ENCODE data around the gene HOXA9. TPM values are rescaled to one million over a fixed set of nuclear protein-coding genes. Genes with fewer than 3 reads are reported as not detected.
A peak's percentile ranks its signal among the peaks of the same experiment; 100 is the strongest.

Gene HOXA9
- total RNA-seq, 1 experiment from 2014 or later = 8.7 TPM

DNA sequence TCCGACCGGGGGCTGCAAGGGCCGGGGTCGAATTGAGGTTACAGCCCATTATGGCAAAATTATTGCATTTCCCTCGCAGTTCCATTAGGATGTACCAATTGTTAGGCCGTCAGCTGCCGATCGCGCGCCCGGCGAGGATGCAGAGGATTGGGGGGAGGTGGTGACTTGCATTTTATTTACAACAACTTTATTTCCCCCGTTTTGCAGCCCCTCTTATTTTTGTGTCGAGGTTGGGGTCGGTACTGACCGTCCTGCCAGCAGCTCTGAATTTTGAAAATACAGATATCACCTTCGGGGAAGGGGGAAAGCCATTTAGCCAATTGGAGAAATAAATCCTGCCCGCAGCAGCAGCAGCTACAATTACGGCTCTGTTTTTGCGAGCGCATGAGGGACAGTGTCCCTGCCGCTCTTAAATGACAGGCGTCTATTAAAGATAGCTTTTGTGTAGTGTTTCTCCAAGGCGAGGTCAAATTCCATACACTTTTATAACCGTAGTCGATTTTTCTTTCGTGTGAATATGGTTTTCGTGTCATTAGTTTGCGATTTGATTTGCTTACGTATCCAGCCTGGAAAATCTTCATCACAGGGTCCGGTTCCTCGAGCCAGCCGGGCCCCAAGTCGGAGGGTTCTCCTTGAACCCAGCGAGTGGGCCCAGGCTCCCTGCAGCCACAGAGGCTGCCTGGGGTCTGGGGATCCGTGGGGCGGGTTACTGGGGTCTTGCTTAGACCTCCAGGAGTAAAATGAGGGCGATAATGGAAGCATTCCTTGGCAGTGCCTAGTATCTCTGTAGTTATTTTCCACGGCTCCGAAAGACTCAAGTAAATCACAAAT lies 21.2 kb downstream of the HOXA9 start:
- no peak for DNase-seq (ENCODE audit: low read depth)

DNA sequence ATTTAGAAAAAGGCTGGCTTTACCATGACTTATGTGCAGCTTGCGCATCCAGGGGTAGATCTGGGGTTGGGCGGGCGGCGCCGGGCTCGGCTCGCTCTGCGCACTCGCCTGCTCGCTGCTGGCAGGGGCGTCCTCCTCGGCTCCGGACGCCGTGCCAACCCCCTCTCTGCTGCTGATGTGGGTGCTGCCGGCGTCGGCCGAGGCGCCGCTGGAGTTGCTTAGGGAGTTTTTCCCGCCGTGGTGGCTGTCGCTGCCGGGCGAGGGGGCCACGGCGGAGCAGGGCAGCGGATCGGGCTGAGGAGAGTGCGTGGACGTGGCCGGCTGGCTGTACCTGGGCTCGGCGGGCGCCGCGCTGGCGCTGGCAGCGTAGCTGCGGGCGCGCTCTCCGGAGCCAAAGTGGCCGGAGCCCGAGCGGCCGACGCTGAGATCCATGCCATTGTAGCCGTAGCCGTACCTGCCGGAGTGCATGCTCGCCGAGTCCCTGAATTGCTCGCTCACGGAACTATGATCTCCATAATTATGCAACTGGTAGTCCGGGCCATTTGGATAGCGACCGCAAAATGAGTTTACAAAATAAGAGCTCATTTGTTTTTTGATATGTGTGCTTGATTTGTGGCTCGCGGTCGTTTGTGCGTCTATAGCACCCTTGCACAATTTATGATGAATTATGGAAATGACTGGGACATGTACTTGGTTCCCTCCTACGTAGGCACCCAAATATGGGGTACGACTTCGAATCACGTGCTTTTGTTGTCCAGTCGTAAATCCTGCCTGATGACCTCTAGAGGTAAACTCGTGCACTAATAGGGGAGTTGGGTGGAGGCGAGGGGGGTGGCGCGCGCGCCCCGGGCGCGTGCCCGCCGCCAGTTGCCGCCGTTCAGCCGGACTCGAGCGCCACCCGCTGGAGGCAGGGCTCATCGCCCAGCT lies 22.1 kb downstream of the HOXA9 start, which contains the start of gene HOXA5:
Gene HOXA5, minus strand, starts transcription at position 659 of the 927 bp plus-strand sequence. Its CDS starts 74 bp downstream, at position 585.
- peak; percentile 99 for DNase-seq (ENCODE audit: low read depth)

DNA sequence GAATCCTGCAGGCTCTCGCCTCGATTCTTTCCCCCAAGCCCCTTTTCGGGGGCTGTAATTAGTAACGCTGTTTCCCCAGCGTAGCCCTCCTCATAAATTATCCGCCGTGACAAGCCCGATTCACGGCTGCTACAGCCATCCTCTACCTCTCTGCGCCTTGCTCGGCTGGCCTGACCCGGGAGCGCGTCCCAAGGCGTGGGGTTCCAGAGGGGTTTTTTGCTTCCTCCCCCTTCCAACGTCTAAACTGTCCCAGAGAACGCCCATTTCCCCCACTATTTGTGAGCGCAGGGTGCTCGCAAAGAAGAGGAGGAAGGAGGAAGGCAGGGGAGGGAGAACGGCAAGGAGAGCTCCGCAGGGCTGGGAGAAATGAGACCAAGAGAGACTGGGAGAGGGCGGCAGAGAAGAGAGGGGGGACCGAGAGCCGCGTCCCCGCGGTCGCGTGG lies 22.7 kb downstream of the HOXA9 start:
- no peak for DNase-seq (ENCODE audit: low read depth)

DNA sequence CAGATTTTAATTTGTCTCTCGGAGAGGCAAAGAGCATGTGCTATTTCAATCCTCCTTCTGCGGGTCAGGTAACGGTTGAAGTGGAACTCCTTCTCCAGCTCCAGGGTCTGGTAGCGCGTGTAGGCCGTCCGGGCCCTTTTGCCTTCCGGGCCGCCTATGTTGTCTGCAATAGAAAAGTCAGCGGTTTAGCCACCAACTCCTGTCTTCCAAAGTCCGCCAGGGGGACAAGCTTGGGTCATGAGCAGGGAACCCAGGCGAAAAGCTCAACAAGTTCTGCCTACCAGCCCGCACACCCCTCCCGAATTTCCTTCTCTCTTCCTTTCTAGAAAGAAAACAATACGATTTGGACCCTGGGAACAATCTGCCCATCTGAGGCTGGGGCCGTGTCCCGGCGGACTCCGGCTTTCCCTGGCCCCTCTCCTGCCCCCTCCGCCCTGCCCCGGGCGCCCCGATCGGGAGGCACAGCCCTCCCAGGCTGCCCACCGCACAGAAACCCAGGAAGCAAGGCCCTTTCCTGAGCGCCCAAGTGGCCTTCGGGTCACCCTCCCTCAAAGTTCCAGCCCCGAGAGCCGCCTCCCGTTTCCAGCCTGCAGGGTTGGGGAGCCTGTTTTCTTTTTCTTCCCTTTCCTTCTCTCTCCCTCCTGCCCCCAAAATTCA lies 23.3 kb downstream of the HOXA9 start:
- peak; percentile 77 for DNase-seq (ENCODE audit: low read depth)

DNA sequence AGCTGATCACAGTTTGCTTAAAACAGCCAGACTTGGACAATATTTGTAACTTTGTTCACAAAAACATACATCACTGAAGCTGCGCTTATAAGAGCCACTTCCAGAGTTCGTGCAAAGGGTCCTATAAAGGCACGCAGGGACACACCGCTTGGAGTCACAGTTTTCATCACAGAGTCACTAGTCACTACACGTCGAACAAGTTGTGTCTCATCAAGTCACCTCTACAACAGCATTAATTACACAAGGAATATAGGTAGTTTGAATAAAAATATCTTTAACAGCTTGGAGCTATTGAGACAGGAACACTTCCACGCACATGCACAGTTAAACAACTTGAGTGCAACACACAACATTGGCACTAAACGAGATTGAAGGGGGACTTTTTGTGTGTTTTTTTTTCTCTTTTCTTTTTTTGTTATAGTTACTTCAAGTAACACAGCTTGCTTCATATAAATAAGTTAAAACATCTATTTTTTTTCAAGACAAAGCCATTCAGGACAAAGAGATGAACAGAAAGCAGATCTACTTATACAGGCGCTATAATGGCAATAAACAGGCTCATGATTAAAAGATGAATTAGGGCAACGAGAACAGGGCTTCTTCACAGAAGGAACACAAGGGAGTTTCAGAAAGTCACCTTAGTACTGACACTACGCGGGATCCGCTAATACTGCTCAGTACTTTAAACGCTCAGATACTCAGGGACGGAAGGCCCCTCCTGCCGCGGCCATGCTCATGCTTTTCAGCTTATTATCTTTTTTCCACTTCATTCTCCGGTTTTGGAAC lies 24.0 kb downstream of the HOXA9 start:
- DNase-seq (ENCODE audit: low read depth) = no peak

DNA sequence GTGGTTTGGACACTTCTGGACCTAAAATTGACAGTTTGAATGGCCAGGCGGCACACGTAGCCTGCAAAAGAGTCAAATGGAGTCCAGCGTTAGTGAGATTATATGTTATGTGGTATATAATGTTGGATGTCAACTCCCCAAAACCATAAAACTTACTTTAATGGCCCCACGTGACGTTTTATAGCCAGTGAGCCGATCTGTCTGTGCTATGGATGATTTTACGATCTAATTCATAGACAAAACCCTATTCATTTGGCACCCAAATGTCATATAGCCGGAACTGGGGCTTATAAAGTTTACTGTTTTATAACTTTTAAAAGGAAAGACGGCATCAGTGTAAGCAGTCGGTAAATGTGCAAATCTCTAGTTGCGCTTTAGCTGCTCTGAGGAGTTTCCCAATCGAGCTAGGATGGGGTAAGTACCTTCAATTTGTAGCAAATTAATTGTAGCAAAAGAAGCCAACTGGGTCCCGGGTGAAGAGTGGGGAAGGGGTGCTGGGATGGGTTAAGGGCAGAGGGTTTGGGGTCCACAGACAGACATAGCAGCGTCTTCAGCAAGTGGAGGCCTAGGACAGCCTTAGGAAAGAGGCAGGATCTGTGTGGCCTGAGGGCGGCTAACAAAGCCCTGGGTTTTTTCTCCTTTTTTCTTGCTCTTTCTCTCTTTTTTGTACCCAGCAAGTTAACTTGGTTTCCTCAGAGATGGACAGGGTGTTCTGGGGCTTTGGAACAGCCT lies 25.0 kb downstream of the HOXA9 start:
- DNase-seq (ENCODE audit: low read depth) = no peak

DNA sequence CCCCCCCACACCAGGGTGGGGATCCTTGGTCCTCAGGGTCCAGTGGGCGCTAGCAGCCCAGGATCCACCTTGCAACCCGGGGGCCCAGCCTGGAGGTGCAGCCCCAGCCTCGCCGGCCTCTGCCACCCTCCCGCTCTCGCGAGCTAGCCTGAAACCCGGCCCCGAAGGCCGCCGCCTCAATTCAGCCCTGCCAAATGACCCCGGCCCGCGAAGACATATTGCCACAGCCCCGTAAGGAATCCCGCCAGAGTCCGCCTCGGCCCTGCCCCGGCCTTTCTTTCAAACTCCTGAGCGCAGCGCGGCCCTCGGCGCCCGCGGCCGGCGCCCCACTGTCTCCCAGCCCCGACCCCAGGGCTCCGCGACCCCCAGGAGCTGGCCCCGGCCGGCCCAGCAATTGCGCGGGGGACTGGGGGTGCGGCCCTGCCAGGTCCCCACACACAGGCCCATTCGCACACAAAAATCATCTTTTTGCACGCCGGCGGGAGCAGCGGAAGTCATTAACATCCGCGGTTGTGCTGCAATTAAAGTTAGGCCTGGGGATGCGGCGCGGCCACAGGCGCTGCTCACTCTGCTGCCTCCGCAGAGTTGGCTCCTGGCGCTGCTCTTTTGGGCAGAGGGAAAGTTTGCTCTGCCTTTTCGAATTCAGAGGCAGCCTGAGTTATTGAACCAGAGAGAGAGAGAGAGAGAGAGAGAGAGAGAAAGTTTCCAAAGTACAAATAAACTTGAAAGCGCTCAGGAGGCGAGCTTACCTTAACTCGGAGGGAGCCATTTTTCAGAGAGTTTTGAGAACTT lies 25.8 kb downstream of the HOXA9 start:
- DNase-seq (ENCODE audit: low read depth) = no peak

DNA sequence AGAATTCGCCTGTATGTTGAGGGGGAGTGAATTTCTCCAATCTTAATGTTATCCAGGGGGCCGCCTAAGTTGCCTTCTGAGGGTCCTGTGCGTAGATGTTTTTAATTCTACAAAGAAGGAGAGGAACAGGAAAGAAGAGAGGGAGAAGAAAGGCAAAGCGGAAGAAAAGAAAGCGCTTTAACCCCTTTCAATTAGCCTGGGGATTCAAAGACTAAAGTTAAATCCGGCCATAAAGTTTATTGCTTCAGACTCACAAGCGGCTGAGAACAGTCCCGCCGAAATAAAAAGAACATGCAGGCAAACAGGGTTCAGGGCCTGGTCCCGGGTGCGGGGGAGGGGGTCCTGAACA lies 26.4 kb downstream of the HOXA9 start:
- no peak for DNase-seq (ENCODE audit: low read depth)

DNA sequence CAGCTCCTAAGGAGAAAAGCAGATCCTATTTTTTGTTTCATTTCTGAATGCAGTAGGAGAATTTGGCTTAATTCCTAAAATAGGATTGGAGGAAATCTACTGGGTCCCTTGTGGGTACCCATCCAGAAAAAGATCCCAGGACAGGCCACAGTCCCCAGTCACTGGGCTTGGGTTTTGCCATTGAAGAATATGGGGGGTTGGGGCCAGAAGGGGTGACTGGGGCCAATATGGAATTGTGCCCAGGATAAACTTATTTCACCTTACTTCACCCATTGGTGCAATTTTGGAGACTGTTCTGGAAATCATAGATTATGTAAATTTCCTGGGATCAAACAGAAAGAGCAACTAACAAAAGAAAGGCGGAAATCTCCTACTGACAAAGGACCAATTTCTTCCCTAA lies 26.9 kb downstream of the HOXA9 start:
- DNase-seq (ENCODE audit: low read depth) = no peak

DNA sequence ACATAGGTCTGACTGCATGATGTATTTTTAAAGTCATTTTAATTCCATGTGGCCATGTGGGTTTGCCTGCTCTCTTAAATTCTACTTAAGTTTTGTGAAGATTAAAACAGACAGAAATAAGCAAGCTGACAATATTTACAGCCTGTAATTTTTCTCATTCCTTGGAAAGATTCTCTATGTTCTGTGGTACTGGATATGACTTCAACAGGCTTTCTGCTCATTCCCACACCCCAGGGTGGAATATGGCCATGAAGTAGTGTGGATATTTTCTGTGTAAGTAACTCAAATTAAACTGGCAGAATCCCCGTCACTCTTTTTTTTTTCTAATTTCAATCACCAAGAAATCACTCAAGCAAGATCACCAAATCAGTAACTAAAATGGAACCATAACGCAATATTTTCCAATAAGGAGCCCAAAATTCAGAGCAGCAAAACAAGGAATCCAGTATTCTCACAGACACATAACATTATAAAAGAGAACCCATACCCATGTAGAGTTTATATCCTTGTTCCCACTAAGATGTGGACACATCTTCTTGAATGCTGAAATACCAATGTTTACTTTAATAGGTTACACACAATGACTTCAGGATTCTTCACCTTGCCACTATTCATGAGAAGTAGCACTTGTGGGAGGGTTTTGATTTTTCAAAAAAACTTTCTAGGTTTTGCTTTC lies 27.6 kb downstream of the HOXA9 start:
- DNase-seq (ENCODE audit: low read depth) = no peak

DNA sequence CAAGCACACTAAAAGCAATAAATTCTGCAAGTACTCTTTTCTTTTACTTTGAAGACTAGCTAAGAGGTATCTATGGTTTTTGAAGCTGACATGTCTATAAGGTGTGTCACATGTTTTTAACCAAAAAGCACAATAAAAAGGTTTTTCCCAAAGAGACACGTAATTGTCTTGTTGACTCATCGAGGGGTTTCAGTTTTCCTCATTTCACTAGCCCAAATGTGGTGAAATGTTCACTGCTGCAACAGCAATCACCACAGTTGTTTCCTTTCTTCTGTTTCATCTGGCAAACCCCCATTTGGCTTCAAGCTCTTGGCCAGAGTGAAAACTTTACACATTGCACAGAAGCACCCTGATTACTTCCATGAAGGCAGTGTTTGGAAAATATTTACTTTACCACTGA lies 30.9 kb downstream of the HOXA9 start:
- DNase-seq (ENCODE audit: low read depth) = peak; percentile 97

DNA sequence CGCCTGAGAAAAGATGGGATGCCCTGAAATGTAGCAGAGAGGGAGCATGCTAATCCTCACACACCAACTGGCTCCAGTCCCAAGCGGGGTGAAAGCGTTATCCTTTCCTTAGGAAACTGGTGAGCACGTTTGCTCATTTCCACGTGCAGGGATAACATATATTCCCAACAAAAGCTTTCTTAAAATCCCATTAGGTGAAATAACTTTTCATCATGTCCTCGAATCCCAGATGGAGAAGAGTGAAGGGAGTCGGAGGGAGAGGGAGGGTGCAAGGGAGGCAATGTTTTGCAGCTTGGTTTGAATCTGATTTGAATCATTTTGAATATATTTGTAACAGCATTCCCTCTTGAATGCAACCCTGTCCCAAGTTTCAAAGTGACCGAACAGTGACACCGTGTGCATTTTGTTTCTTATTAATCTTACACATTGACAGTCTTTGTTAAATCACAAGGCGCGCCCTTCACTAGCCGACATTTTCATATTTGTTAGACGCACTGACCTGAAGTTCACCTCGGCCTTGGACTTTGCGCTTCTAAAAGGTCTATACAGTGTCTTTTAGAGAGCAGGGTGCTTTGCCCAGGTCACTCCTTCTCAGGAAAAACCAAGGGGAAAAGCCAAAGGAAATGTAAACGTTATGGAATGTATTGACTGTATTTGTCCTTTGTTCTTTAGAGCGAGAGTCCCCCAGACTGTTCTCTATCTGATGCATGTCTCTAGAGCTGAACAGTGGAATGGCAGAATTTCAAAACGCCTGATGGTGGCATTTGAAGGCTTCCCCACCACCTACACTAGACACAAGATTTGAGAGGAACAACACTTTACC lies 31.7 kb downstream of the HOXA9 start:
- no peak for DNase-seq (ENCODE audit: low read depth)

DNA sequence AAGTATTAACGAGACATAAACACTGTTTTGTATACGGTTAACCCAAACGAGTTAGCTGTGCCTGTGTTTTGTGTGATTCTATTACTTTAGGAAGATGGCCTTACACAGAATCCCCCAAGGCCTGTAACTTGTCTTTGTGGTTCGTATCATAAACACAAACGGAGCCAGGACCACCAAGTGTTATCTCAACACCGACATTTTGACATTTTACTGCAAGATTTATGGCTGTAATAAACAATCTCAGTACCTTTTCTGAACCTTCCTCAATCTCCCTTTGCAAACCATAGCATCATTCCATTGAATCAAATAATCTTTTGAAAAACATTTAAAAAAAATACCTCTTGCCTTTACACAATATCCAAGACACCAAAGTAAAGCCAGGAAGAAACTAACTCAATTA lies 32.4 kb downstream of the HOXA9 start:
- no peak for DNase-seq (ENCODE audit: low read depth)

DNA sequence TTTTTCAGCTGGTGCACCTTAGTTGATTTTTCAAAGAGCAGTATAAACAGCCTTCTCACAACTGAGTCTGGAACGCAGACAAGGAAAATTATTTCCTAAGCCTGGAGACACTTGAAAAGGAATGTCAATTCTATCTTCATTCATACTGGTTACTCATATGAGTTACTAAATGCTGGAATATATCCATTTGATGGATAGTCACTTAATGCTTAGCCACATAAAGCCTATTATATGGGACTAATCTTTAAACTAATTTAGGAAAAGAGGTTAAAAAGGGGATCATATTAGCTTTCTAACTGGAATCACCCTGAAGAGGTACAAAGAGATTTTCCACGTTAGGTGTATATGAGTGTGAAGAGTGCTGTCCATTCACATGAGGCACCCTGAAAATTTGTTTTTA lies 33.1 kb downstream of the HOXA9 start:
- DNase-seq (ENCODE audit: low read depth) = no peak

DNA sequence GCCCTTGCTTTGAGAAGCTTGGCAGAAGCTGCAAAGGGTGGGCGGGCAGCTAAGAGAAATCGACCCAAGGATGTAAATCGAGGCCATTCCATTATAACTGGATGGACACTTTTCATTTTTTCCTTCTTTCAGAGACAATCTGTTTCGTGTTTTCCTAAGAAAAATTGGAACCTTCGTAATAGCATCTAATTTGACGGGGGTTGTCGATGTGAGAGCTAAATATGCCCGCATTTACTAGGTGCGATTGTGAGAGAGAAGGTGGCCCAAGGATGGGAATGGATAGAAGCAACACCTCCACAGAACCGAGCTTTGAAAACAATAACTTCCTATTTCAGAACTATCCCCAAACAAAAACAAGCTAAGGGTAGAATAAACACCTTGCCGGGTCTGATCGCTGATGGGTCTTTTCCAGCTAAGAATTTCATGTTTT lies 33.9 kb downstream of the HOXA9 start:
- DNase-seq (ENCODE audit: low read depth) = no peak

DNA sequence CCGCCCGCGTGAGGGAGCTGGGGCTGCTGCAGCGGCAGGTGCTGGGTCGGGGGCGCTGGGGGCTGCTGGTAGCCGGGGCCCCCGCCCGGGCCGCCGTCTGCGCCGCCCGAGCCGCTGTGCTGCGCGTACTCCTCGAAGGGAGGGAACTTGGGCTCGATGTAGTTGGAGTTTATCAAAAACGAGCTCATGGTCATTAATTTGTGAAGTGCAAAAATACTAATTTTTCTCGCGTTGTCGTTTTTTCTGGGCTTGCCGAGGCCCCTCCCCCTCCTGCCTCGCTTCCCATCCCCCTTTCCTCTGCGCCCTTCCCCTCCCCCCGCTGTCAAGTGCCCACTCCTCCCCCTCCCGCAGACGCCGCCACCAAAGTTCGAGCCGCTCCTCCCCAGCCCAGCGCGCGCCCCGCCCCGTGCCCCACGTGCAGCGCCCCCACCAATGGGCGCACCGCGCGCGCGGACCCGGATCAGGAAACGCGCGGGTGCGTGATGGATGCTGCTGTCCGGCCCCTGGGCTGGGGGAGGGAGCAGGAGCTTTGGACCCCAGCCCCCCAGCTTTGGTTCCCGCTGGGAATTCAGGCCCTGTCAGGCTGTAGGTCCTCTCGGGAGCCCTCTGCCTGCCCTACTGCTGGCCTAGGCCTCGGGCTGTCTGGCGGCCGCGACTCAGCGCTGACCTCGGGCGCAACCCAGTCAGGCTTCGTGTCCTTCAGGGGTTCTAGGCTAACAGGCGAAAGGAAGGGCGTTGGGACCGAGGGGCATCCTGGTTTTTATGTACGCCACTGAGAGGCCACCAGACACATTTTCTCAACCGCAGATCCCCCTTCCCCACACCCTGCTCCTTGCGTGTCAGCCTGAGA lies 34.6 kb downstream of the HOXA9 start, which contains the start of gene HOXA4:
Gene HOXA4, minus strand, starts transcription at position 218 of the 850 bp plus-strand sequence. Its CDS starts 24 bp downstream, at position 194.
- peak; percentile 95 for DNase-seq (ENCODE audit: low read depth)
